Measurements from ENCODE around the gene SLC43A2. TPM values are rescaled to one million over a fixed set of nuclear protein-coding genes. Genes with fewer than 3 reads are reported as not detected.
A peak's percentile ranks its signal among the peaks of the same experiment; 100 is the strongest.
"Not testable (repeated sequence)": the region's sequence is repeated elsewhere in the genome, so short reads cannot be mapped to it uniquely, and the experiment has no call there.

SLC43A2 gene
- total RNA-seq, 1 donor from 2014 or later, result 2.3 TPM

DNA sequence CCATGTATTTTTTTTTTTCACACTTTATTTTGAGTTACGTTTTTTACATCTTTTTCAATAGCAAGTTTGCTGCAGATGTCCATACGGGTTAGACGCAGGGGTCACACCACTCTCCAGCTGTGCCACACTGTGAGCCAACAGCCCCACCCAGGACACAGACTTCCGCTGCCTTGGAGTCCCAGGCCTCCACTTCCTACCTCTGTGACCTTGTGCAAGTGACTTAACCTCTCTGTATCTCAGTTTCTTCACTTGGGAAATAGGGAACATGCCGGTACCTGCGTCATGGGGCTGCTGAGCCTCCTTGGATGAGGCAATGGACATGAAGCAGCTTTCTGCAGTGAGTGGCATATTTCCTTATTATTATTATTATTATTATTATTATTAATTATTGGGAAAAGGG, 62.8 kb downstream of the SLC43A2 start:
- no peak overlapping the region for H3K4me3 ChIP-seq (ENCODE audit: low read depth, low read length)
- DNase-seq (ENCODE audit: low read depth), result no peak
- TF ChIP-seq, protein P1, sequence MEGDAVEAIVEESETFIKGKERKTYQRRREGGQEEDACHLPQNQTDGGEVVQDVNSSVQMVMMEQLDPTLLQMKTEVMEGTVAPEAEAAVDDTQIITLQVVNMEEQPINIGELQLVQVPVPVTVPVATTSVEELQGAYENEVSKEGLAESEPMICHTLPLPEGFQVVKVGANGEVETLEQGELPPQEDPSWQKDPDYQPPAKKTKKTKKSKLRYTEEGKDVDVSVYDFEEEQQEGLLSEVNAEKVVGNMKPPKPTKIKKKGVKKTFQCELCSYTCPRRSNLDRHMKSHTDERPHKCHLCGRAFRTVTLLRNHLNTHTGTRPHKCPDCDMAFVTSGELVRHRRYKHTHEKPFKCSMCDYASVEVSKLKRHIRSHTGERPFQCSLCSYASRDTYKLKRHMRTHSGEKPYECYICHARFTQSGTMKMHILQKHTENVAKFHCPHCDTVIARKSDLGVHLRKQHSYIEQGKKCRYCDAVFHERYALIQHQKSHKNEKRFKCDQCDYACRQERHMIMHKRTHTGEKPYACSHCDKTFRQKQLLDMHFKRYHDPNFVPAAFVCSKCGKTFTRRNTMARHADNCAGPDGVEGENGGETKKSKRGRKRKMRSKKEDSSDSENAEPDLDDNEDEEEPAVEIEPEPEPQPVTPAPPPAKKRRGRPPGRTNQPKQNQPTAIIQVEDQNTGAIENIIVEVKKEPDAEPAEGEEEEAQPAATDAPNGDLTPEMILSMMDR (conservative IDR thresholded peaks at IDR 0.05; ENCODE audit: low read depth, low read length), result no peak

DNA sequence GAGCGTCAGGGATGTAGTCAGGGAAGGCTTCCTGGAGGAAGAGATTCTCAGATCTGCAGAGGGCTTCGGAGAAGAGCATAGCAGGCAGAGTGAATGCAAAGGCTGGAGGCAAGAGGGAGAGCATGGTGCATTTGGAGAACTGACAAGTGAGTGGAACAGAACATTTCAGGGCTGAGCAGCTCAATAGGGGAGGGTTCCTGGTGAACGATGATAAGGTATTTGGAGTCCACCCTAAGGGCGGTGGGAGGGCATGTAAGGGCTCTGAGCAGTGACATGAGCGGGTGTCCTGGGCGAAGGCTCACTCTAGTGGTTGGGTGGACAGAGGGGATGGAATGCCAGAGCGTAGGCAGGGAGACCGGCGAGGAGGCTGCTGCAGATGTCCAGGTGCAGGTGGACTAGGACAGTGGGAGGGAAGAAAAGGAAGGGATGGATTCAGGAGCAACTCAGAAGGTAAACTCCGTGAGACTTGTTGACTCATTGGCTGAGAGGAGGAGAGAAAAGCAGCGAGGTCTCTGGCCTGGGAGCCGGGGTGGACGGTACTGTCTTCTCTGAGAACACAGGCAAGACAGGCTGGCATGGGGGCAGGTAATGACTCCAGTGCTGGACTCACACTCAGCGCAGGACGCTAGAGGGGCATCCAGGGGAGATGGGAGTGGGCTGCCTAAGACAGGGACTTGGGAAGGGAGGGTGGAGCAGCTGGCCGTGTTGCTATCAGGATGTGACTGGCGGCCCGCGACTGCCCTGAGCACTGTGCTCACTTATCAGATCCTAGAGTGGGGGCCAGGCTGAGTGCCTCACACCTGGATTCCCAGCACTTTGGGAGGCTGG, 64.6 kb downstream of the SLC43A2 start:
- no peak overlapping the region for H3K4me3 ChIP-seq (ENCODE audit: low read depth, low read length)
- TF ChIP-seq, protein P1 (conservative IDR thresholded peaks at IDR 0.05; ENCODE audit: low read depth, low read length), result no peak
- no peak for DNase-seq (ENCODE audit: low read depth)

DNA sequence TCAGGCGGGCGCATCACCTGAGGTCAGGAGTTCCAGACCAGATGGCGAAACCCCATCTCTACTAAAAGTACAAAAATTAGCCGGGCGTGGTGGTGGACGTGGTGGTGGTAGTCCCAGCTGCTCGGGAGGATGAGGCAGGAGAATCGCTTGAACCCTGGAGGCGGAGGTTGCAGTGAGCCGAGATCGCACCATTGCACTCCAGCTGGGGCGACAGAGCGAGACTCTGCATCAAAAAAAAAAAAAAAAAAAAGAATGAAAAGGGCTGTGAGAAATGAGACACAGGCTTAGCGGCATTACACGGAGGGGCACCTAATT, 65.2 kb downstream of the SLC43A2 start:
- not testable (repeated sequence) for DNase-seq (ENCODE audit: low read depth)
- H3K4me3 ChIP-seq (ENCODE audit: low read depth, low read length), result peak overlapping the region; percentile 39

DNA sequence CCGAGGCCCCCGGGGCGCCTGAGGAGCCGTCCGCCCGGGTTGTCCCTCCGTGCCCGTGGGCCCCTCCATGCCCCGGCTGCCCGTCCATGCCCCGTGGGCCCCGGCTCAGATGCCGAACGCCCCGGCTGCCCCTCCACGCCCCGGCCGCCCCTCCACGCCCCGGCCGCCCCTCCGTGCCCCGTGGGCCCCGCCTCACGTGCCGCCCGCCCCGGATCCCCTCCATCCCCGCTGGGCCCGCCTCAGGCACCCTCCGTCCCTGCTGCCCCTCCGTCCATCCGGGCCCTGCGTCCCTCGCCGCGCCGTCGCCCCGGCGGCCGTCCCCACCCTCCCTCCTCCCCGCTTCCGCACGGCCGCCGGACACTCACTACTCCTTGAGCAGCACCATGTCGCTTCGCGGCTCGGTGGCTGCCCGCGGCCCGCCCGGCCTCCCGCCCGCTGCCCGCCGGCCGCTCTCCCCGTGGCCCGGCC, 66.4 kb downstream of the SLC43A2 start:
- TF ChIP-seq, protein P1 (conservative IDR thresholded peaks at IDR 0.05; ENCODE audit: low read depth, low read length), result no peak
- H3K4me3 ChIP-seq (ENCODE audit: low read depth, low read length), result peak overlapping the region; percentile 80
- DNase-seq (ENCODE audit: low read depth), result no peak

DNA sequence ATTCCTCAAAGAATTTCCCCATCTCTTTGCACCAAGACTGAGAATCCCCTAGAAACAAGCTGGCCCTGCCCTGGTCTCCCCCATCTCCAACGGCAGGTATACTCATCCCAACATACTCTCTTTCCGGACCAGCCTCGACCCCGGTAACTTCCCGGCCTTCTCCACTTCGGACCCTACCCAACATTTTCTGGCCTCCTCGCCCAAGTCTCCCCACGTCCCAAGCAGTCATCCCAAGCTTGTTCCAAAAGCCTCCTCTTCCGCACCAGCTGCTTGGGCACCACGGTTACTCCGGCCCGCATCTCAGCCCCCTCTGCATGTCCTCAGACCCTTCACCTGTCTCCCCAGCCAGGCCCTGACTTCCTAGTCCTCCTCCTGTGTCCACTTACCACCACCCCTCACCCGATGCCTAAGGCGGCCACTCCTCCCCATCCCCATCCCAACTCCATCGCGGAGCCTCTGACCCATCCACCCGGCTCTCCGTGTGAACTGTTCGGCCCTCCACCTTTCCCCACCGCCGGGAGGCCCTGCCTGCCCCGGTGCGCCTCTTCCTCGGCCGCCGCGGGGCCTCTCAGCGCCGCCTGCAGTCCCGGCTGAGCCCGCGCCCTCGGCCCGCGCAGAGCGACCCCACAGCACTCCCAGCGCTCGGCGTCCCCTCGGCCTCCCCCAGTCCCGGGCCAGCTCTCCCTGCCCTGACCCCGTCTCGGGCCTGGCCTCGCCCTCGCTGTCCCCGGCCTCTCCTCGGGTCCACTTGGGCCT, 67.0 kb downstream of the SLC43A2 start:
- TF ChIP-seq, protein P1 (conservative IDR thresholded peaks at IDR 0.05; ENCODE audit: low read depth, low read length), result peak; percentile 18
- DNase-seq (ENCODE audit: low read depth), result no peak
- H3K4me3 ChIP-seq (ENCODE audit: low read depth, low read length), result peak overlapping the region; percentile 80

DNA sequence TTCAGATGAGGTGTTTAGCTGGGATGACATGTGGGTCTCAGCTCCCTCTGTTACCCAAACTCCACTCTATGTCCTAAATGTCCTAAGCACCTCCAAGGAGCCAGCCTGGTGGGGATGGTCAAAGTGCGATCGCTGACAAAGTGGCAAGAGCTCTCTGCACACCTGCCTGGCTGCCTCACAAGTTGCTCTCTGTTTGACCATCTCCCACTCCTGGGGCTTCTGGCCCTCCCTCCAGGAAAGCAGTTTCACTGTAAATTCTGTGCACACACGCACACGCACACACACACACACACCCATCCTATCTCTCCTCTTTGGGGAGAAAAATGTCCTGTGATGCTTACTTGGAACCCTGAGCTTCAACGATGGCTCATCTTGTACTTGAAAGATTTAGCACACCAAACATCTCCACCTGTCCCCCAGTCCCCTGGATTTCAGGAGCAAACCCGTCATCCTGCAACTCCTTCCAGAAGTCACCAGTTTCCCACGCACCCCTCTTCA, 67.7 kb downstream of the SLC43A2 start:
- DNase-seq (ENCODE audit: low read depth), result no peak
- TF ChIP-seq, protein P1 (conservative IDR thresholded peaks at IDR 0.05; ENCODE audit: low read depth, low read length), result no peak

DNA sequence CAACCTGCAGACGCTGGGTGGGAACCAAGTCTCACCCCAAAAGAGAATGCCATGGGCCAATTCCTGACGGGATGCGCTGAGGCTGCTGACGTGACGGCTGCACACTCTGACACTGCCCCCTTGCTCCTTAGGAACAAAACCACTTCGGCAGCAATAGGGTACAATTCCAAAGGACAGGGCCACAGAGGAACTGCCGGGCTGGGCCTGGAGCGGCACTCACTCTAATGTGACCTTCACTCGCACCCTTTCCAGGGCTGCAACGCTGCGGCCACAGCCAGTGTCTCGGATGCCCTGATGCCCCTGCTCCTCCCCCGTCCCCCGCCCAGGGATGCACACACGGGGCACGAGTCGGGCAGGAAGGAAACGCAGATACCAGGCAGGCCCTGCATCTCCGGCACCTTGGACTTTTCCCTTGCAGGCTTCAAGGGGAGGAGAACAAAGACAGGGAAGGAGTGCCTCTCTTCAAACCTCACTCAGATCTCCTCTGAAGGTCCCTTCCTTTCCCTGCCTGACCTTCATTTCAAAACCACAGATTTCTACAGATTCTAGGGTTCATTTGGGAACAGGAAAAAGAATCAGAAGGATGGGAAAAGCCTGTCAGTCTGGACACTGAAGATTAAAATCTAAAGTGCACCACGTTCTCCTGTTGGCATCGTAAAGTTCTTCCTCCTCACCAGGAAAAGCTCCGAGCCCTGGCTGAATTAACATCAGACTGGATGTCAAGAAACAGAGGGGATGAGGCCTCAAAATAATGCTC, 68.4 kb downstream of the SLC43A2 start:
- H3K4me3 ChIP-seq (ENCODE audit: low read depth, low read length), result no peak overlapping the region
- DNase-seq (ENCODE audit: low read depth), result no peak
- TF ChIP-seq, protein P1 (conservative IDR thresholded peaks at IDR 0.05; ENCODE audit: low read depth, low read length), result no peak

More for the DNA sequence above, 67.7 kb downstream of the SLC43A2 start:
- peak overlapping the region; percentile 80 for H3K4me3 ChIP-seq (ENCODE audit: low read depth, low read length)

Measured in epithelial cell of proximal tubule (primary cell).